NCI-H748 (cell line): Measurements from ENCODE around the gene JAK1.

ENCODE experiments used
- DNase-seq: peaks from one replicate; lab custom pipeline; 2025; ENCODE audit not compliant: unreplicated experiment; lab: John Stamatoyannopoulos, UW

The JAK1 gene

GRCh38 chr1:64894438-64895196 is 71.7 kb downstream of the JAK1 start:
- no peak for DNase-seq

GRCh38 chr1:64893921-64894320 is 72.4 kb downstream of the JAK1 start:
- DNase-seq, result no peak

- DNase-seq, result no peak
Measured at GRCh38 chr1:64892576-64893573, 73.5 kb downstream of the JAK1 start.

- no peak for DNase-seq
Measured at GRCh38 chr1:64891448-64891825, 74.9 kb downstream of the JAK1 start.

DNA sequence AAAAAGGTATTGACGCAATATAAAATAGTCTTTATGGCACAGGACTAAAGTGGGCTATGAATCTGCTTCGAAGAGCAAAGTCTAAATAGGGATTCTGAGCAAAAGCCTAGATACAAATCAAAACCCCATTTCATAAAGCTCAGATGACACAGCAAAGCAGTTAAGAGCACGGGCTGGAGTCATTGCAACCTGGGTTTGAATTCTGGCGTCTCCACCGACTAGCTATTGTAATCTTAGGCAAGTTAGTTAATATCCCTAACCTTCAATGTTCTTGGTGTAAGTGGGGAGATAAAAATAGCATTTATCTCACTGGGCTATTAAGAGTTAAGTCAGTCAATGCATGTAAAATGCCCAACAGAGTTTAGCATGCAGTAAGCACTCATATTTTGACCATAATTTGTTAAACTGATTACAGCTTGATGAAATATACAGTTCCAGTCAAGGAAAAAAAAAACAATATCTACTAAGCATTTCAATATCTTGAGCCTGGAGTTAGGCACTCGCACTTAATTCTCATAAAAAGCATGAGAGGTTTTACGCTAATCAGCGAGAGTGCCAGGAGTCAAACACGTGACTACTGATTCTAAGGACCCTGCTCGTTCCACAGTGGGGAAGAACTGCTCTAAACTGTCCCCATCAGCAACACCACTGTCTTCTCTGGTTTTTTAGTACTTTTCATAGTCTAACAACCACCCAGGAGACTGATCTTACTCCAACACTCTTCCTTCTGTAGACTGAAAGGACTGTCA is 75.5 kb downstream of the JAK1 start:
- DNase-seq, result no peak

DNA sequence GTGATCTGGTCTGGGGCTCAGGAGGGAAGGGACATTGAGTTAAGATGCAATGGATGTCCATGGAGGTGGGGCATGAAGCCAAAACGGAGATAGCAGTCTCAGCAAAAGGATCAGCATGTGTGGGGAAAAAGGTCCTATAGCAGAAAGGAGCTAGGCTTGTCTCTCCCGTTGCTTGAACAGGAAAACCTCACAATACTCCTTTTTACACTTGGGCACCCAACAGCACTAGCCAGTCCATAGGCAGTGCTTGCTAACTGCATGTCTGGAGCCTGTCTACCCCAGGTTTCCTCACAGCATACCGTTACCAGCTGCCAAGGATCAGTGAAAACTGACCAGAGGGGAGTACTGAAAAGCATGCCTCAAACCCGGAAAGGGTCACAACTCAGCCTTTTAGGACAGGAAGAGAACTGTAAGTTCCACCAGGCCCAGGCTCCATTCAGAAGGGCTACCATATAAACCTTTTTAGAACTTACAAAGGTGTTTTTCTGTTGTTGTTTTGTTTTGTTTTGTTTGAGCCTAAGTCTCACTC is 78.6 kb downstream of the JAK1 start:
- no peak for DNase-seq

- peak; percentile 56 for DNase-seq
Measured at GRCh38 chr1:64886877-64887276, 79.5 kb downstream of the JAK1 start.

DNA sequence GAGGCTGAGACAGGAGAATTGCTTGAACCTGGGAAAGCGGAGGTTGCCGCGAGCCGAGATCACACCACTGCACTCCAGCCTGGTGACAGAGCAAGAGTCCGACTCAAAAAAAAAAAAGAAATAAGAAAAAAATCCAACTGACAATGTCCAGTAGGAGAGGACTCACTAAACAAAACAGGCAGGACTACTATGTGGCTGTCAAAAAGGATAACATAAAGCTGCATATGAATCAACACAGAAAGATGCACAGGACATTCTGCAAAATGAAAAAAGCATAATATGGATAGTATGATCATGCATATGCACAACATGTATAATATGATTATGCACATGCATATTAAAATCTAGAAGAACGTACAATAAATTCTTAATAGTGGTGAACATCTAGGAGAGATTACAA is 80.7 kb downstream of the JAK1 start:
- DNase-seq, result no peak

DNA sequence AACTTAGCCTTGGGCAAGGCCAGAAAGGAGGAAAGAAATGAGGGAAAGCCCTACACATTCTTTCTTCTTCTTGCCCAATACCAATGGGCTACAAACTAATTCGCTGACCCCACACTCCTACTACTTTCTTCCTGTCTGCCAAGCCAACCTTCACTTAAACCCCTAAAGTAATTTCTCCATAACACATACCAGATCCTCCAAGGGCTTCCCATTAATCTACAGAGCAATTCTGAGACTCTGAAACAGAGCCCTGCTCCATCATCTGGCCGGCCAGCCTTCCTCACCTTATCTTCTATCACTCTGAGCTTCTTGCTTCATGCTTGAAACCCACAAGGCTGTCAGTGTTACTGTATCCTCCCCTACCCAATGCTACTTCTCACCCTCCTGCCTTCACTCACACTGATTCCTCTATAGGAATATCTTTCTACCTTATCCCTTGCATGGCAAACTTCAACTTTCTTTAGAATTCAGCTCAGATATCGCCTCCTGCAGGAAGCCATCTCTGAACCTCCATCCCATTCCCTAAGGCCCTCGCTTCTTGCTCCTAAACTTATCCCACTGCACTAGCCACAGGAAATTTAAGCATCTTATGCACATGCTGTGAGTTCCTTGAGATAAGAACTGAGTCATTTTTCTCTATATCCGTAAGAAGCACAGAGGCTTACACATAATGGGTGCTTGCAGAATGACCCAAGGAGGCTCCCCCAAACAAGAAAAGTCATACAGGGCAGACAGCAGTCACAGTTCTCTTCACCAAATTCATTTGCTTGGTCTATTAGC is 81.9 kb downstream of the JAK1 start:
- no peak for DNase-seq

DNA sequence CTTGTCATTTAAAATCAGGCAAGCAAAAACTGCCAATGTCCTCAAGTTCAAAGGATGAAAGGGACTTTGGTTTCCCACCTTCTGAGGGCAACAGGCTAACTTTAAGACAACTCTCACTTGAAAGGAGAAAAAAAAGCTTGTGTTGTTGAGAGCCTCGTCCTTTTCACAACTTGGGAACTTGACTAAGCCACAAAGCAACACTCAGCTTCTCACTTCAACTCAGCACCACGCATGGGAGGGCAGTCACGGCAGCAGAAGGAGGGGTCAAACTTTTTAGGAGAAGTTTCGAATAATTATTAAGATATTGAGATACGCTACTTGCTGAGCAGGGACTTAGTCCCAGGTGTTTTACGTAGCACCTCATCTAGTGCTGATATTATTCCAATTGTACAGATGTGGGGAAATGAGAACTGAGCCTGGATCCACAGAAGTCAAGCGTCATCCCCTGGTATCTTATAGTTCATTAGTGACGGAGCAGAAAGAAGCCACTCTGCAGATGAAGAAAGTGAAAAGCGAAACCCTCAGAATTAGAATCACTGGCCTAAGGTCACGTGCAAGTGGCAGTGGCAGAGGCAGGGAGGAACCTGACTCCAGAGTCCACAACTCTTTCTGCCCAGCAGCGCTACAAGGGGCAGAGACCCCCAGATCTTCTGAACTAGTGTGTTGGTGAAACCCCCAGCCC is 83.6 kb downstream of the JAK1 start:
- DNase-seq, result no peak

DNA sequence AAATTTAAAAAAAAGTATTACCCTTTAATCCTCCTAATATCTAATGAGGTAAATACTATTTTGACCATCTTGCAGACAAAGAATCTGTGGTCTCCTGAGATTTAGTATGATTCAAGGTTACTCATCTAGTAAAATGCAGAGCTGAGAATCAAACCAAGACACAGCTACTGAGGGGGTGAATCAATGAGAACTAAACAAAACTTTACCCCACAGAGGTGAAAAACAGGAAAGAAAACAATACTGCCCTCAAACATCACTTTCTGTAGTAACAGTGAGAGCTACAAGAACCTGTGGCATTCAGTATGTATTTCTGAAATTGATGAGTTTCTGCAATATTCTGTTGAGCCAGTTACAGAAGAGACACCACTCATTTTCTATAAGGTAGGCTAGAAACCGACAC is 85.1 kb downstream of the JAK1 start:
- DNase-seq, result no peak

DNA sequence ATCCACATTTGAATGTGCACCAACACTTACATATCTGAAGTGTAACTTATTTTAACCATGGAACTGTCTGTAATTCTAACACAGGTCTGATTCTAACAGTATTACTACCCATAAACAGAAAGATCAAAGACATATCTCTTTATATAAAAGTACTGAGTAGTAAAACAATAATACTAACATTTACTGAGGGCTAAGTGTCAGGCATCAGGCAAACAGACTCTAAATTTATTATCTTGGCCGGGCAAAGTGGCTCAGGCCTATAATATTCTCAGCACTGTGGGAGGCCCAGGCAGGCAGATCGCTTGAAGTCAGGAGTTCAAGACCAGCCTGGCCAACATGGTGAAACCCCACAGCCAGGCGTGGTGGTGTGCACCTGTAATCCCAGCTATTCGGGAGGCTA is 85.9 kb downstream of the JAK1 start:
- DNase-seq, result no peak

DNA sequence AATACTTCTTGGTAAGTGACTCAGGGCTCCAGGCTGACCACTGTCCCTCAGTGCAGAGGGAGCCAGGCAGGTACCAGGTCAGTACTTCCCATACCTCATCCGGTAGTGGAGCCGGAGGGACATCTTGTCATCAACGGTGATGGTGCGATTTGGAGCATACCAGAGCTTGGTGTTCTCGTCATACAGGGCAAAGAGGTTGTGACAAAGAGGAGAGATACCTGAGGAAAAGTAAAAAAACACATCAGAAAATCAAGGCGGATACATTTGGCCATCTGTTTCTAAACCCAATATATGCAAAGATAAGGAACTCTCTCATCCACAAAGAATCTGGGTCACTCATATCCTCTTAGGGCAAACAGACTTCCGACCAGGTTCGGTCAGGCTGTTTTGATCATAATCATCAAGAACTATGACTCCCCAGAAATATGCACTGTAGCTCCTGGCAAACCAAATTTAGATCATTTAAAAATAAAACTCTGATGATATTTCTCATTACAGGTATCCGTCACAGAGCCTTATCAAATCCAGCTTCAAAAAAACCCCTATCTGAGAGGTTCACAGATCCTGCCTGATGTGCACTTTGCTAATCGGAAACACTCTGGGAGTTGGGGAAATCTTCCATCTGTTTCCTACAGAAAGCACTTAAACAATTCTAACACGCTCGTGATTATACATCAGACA is 87.3 kb downstream of the JAK1 start:
- no peak for DNase-seq

- DNase-seq, result no peak
Measured at GRCh38 chr1:64878090-64878489, 88.3 kb downstream of the JAK1 start.

- no peak for DNase-seq
Measured at GRCh38 chr1:64877598-64877997, 88.8 kb downstream of the JAK1 start.

DNA sequence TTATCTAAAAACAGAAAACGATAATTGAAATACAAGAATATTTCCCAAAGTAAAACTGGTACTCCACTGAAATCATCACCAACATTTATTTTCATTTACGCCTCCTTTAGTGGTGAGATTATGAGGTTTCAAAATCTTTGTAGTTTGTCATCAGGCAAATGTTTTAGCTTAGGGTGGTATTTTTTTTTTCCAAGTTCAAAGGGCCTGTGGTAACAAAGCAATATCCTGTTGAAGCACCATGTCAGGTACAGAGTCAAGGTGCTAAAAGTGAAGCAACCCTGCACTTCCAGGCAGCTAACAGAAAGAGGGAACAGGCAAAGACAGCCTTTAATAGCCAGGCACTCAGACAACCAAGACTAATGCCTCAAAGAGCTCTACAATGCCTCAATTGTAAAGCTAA is 89.2 kb downstream of the JAK1 start:
- DNase-seq, result no peak

GRCh38 chr1:64875606-64876005 is 90.7 kb downstream of the JAK1 start:
- no peak for DNase-seq

GRCh38 chr1:64875101-64875500 is 91.2 kb downstream of the JAK1 start:
- DNase-seq, result no peak

GRCh38 chr1:64874666-64875065 is 91.7 kb downstream of the JAK1 start:
- DNase-seq, result no peak
